C4-2B (cell line): ENCODE data around the gene GCNT3.

Source experiments
- ZFX ChIP-seq: fragments of 450-650 bp; IDR thresholded peaks from 2 replicates; pipeline ENCODE4 v1.6.1; 2017
- TF ChIP-seq, protein P1 (sequence below): fragments of 450-650 bp; conservative IDR thresholded peaks from 2 replicates; pipeline ENCODE4 v1.5.1; 2017; ENCODE audit warnings: mild to moderate bottlenecking

DNA sequence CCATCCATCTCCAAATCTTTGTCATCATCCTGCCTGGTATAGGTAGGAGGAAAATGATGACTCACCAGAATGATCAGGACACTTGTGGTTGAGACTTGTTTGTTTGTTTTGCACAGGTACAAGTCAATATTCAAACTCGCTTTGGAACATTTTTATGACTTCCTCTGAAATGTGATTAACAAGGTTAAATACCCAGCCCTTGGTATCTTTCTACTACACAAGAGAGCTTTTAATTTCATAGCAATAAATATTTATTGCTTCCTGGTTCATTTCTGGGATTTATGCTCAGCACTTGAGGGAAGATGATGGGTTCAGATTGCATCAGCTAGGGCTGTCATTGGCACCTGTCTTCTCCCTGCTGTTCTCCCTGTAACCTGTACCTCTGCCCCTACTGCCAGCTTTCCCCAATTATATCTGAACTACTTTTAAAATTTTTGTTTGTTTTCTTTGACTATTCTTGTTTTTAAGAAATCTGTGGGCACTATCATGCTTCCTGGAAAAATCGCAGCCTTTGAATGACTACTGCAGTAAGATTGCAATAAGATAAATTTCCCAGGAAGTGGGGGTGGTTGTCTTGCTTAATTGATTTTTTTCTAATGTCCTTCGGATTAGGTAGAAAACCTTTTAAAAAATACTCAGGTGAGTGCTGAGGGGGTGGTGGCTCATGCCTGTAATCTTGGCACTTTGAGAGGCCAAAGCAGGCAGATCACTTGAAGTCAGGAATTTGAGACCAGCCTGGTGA is 24.3 kb upstream of the GCNT3 start:
- TF ChIP-seq, protein P1, sequence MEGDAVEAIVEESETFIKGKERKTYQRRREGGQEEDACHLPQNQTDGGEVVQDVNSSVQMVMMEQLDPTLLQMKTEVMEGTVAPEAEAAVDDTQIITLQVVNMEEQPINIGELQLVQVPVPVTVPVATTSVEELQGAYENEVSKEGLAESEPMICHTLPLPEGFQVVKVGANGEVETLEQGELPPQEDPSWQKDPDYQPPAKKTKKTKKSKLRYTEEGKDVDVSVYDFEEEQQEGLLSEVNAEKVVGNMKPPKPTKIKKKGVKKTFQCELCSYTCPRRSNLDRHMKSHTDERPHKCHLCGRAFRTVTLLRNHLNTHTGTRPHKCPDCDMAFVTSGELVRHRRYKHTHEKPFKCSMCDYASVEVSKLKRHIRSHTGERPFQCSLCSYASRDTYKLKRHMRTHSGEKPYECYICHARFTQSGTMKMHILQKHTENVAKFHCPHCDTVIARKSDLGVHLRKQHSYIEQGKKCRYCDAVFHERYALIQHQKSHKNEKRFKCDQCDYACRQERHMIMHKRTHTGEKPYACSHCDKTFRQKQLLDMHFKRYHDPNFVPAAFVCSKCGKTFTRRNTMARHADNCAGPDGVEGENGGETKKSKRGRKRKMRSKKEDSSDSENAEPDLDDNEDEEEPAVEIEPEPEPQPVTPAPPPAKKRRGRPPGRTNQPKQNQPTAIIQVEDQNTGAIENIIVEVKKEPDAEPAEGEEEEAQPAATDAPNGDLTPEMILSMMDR: no peak
- TF ChIP-seq ZFX: no peak
